Myocyte (in vitro differentiated cells): ENCODE results near the gene UBE2J2. TPM values are rescaled to one million over a fixed set of nuclear protein-coding genes. Genes with fewer than 3 reads are reported as not detected.
A peak's percentile ranks its signal among the peaks of the same experiment; 100 is the strongest.

Experiments
- DNase-seq: peaks from one replicate; pipeline ENCODE4 v3.0.0-alpha.2; 2012; ENCODE audit warnings: low read depth
- total RNA-seq: library from RNA; depleted of rRNA; stranded (reverse); fragments of >200 nt; gene quantifications from 2 replicates; pipeline ENCODE4 v1.2.3, GENCODE V29; 2014

The UBE2J2 gene
- total RNA-seq, 1 donor from 2014 or later = 52.2 TPM

DNA sequence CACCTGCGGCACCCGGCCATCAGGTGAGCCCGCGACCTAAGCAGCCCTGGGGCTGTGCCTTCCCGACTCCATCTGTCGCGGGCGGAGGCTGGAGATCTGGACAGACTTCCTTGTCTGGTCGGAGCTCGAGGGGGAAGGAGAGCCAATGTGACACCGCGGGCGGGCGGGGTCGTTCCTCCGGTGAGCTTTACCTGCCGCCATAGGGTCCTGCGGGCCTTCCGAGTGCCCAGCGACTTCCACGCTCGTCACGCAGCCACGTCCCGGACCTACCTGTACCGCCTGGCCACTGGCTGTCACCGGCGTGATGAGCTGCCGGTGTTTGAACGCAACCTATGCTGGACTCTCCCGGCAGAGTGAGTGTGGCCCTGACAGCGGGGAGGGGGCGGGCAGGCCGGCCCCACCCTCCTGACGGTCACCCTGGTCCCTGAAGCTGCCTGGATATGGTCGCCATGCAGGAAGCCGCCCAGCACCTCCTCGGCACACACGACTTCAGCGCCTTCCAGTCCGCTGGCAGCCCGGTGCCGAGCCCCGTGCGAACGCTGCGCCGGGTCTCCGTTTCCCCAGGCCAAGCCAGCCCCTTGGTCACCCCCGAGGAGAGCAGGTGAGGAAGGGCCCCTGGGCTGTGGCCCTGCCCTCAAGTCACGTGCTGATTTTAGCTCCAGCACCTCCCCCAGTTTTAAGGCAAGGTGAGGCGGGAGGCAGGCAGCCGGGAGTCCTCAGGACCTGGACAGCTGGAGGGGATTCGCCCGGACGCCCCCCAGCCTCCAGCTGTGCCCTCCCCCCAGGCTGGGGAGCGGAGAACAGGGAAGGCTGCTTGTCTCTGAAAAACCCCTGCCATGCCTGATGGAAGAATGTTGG lies 35.8 kb upstream of the UBE2J2 start:
- DNase-seq = no peak

DNA sequence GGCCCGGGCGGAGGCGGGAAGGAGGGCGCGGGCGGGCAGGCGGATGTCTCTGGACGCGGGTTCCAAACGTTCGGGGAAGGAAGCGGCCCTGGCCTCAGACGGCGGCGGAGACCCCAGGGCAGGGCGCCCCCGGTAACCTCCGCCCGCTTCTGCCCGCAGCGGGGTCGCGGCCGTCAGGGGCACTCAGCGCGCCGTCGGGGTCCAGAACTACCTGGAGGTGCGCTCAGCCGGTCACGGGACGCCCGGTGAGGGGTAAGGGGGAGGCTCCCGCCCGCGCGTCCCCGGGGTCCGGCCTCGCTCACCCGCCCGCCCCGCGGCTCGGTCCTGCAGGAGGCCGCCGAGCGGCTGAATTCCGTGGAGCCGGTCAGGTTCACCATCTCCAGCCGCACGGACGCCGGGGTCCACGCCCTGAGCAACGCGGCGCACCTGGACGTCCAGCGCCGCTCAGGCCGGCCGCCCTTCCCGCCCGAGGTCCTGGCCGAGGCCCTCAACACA lies 35.1 kb upstream of the UBE2J2 start:
- no peak for DNase-seq

DNA sequence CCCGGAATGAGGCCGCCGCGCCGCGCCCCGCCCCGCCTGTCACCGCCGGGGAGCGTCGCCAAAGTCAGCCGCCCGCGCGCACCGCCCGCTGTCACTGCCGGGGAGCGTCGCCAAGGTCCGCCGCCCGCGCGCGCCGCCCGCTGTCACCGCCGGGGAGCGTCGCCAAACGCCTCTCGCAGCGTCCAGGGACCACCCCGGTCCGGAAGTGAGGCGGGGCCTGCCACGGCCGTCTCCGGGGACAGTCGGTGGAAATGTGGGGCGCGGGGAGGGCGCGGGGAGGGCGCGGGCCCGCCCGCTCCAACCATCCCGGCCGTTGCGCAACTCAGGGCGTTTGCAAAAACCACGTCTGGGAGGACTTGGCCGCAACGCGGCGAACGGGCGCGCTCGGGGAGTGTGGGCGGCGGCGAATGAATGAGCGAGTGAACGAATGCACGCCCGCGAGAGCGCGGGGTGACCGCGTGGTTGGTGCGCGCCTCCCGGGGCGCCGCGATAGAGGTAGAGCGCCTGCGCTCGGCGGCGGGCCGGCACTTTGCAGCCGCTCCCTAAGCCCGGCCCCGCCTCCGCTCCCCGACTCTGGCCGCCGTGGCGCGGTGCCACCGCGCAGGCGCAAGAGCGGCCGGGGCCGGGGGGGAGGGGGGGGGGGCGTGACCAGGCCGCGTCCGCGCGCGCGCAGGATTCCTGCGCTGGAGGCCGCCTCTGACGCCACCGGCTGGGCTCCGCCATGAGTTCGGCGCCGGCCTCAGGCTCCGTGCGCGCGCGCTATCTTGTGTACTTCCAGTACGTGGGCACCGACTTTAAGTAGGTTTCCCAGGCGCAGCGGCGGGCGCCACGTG lies 34.5 kb upstream of the UBE2J2 start, which contains the start of the genes ACAP3 and PUSL1:
ACAP3 (minus strand) TSS at position 8 of the 833 bp plus-strand sequence. CDS start 115 bp downstream, outside the sequence.
PUSL1 (plus strand) TSS at position 675 of the 833 bp plus-strand sequence; CDS start at position 722, 47 bp downstream.
- DNase-seq = peak; percentile 90

DNA sequence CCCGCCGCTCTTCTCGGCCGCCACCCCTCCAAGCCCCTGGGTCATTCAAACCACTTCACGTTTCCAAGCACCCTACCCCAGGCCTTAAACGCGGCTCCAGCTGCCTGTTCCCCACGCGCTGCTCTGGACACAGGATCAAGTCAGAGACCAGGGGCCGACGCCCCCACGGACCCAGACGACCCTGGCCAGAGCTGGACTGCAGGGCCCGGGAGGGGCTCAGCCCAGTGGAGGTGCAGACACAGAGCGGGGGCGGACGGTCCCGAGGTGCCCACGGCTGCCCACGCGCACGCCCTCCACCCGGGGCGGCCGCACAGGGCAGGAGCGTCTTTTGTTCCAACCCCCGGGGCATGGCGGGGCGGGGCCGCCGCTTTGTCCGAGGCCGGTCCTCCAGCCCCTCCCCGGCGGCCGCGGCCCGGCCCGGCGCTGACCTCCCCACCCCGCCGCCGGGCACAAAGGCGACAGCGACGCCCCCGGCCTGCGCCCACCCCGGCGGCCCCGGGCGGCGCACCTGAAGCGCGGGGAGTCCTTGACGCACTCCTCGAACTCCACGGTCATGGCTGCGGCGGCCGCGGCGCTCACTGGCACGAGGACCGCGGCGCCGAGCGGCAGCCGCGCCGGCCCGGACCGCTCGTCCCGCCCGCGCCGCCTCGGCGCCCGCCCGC lies 33.7 kb upstream of the UBE2J2 start:
- peak; percentile 35 for DNase-seq

DNA sequence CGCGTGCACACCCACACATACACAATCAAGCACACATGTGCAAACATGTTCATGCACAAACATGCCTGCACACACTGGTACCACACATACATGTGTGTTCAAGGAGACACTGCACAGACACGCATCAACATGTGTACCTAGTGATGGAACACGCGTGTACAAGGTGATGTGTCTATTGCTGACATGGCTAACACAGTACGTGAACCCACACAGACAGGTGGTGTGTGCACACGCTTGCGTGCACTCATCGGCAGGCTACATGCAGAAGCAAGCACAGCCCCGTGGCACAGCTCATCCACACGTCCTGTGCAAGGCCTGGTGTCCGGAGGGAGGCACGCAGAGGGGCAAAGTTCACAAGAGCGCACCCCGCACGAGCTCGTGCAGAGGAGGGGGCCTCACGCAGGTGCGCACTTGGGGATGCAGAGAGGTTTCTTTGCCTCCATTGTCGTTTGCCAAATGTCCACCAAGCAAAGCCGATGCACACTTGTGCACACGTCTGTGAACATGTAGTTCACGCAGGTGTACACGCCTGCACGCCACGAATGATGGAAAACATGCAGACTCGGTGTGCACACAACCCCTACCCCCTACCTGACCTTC lies 33.1 kb upstream of the UBE2J2 start:
- DNase-seq = no peak

DNA sequence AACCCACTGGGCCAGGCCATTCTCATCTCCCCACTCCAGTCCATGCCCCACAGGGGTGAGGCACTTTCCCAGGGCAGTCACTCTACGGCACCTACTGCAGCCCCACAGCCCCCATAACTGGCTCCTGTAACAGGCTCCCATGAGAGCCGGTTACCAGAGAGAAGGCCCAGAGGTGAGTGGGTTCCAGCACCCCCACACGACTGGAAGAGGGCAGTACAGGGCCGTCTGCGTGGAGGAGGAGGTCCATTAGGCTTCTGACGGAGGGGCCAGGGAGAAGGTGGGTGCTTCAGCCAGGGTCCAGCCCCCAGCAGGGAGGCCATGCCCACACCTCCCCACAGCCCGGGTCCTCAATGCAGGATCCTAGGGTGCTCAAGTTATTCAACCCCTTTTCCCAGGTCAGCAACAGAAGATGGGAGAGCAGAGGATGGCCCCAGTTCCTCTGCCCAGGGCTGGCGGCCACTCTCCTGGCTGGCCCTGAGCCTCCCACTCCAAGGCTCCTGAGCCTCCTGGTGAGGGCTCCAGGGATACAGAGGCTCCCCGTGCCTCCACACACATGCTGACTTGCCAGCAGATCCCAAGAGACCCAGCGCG lies 32.5 kb upstream of the UBE2J2 start:
- DNase-seq = peak; percentile 51

DNA sequence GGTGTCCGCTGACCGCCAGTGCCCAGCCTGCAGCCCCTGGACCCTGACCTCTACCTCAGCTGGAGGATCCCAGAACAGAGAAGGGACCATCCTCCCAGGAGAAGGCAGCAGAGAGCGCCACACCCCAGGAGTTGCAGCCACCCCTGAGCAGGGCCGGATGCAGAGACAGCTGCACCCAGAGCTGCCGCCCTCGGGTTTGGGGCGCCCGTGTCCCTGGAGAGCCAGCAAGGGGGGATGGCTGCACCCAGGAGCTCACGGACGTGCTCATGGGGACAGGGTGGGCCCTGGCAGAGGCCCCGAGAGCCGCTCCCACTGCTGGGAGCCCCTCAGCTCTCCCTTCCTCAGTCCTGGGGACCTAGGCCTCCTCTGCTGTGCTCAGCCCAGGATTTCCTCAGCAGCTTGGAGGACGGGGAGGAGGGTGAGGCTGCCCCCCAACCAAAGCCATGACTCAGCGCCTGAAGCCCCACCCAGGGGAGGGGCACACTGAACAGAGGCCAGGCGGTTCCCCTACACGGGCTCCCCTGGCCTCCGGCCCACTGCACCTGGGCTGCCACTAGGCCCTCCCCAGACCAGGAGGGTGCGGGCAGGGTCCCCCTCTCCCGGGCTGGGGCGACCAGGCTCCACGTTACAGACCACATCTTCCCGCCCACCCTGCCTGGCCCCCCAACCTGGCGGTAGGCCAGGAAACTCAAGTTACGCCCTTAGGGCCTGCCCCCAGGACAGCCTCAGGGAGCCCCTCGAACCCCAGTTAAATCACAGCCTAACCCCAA lies 31.8 kb upstream of the UBE2J2 start:
- DNase-seq = peak; percentile 77

DNA sequence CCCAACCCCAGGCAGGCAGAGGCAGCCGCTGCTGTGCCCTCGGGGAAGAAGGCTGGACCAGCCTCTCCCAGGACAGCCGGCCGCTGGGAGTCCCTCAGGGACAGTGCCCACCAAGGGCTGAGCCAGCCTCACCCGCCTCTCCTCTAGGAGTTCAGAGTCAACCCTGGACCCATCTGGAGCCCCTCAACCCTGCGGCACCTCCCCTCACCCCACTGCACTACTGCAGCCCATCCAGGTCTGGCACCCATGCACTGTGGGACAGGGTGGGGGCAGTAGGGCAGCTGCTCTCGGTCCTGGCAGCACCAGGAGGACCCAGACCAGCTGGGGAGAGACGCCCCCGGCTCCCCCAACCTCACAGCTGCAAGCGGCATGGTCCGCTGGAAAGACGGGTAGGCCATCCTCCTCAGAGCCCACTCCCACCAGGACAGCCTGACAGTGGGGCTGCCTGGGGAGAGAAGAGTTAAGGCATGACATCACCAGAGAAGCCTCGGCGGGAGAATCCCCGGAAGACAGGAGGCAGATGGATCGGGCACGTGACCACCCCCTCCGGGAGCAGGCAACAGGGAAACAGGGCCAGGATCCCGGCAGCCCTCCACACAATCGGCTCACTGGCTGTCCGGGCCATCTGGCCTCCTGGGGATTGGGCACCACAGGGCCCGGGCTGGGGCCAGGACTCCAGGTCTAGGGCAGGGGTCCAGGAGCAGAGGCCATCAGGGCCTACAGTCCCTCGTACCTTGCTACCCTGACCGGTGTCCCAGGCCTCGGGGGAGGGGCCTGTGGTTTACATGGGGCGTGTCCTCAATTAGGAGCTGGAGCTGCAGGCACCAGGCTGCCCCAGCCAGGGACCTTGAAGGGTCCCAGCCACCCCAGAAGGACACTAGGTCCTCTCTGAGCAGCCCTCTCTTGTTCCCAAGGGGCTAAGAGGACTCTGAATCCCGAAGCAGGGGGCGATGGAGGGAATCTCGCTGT lies 31.0 kb upstream of the UBE2J2 start:
- DNase-seq = peak; percentile 86

DNA sequence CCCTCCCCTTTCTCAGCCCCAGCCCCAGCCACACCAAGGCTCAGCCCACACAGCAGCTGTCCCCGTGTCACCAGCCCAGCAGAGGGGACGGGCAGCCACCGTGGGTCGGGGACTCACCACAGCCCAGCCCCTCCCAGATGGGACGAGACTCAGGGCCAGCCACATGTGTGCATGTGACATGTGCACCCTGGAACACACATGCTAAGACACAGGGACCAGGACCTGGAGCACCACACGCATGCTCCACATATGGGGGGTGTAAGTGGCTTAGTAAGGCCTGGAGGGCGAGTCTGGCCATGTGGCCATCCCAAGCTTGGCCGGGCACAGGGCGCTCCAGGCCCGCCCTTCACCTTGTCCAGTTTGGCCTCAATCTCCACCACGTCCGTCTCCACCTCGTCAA lies 30.1 kb upstream of the UBE2J2 start:
- DNase-seq = peak; percentile 47

DNA sequence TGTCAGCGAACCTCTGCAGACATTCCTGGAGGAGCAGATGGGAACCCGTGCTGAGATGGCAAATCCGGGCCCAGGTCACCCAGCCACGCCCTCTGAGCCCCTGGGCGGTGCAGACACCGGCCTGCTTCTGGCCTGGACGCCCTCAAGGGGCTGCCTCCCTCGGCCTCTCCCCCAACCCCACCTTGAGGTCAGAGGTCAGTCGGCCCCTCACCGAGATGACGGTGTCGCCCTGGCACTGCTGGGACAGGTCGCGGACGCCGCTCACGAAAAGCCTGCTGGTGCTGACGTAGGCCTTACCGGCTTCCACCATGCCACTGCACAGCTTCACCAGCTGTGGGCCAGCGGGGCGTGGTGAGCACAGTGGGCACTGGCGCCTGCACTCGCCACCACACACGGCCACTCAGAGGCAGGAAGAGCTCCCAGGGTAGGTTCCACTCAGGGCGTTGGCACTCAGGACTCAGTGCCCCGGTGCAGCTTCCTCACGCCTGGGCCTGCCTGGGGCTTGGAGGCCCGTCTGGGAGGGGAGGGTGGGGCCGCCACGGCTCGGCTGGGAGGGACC lies 29.4 kb upstream of the UBE2J2 start:
- peak; percentile 29 for DNase-seq

DNA sequence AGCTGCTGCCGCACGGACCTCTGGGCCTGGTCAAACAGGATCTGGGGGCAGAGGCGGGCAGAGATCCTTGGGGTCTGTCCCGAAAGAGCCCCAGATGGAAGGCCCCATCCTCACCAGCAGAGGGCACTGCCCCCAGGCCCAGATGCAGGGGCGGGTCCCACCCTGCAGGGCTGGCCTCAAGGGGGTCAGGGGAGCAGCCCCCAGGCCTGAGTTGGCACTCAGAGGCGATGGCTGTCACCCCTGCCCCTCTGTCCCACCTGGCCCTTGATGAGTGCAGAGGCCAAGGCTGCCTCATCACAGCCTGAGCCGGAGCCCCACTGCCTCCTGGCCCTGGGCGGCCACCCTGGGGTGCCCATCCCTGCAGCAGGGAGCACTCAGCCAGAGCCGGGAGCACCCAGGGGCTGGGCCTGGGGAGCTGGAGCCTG lies 28.4 kb upstream of the UBE2J2 start:
- no peak for DNase-seq

DNA sequence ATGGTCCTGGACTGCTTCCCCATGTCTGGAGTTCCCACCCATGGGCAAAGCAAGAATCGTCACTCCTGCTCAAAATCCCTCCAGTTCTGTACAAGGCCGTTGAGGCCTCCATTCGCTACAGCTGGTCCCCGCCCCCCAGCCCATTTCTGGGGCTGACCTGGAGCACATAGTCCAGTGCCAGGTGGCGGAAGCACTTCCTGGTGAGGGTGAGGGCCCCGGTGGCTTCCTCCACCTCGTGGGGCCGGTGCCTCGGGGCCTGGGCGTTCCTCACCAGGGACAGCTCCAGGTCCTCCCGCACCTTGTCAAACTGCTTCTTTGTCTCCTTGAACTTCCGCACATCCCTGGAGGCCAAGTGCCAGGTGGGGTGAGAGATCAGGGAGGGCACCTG lies 26.7 kb upstream of the UBE2J2 start:
- no peak for DNase-seq

DNA sequence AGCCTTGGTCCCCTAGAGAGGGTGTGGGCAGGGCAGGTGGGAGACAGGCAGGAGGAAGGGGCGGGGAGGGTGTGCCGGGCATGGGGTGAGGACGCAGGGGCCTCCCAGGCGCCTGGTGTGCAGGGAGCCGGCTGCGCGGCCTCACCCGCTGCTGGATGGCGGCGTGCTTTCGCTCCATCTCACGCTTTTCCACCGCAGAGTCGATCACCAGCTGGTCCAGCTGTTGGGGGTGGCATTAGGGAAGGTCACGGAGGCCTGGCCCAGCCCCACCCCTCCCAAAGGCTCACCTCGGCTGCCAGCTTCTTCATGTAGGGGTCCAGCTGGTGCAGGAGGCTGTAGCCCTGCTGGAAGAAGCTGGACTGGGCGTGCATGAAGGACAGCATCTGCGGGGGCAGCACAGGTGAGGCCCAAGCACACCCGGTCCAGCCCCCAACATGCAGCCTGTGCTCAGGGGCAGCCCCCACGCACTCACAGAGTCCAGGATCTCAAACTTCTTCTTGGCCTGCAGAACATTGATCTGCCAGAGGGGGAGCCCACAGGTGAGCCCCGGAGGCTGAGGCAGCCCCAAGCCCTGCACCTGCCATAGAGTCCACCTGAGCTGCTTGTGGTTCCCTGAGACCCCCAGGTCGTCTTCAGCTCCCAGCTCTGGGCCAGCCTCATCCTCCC lies 26.2 kb upstream of the UBE2J2 start:
- no peak for DNase-seq

DNA sequence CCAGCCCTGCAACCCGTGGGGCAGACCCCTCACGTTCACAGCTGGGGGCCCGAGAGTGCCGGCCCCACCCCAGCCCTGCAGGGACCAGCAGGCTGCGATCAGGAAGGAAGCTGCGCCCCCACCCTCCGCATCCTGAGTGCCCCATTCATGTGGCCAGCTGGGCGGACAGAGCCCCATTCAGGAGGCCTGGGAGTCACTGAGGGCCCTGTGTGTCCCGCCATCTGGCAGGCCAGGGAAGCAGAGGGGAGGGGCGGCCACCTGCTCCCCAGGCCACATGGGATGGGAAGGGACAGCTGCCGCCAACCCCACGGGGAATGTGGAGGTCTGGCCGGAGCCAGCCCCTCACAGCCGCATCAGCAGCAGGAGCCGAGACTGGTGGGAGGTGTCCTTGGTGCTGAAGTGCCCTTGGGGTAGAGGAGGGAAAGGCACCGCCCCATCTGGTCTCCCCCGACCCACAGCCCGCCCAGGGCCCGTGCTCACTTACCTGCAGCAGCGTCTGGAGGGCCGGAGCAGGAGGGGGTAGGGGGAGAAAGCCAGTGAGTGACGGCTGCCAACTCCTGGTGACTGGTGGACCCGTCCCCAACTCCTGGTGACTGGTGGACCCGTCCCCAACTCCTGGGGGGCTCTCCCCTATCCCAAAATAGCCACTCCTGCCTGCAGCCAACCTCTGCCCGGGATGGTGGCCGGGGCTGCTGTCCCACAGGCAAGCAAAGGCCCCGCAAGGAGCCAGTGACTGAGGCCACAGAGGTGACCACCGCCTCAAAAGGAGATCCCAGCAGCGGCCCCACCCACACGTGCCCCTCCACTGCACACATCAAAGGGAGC lies 25.4 kb upstream of the UBE2J2 start:
- DNase-seq = peak; percentile 95

DNA sequence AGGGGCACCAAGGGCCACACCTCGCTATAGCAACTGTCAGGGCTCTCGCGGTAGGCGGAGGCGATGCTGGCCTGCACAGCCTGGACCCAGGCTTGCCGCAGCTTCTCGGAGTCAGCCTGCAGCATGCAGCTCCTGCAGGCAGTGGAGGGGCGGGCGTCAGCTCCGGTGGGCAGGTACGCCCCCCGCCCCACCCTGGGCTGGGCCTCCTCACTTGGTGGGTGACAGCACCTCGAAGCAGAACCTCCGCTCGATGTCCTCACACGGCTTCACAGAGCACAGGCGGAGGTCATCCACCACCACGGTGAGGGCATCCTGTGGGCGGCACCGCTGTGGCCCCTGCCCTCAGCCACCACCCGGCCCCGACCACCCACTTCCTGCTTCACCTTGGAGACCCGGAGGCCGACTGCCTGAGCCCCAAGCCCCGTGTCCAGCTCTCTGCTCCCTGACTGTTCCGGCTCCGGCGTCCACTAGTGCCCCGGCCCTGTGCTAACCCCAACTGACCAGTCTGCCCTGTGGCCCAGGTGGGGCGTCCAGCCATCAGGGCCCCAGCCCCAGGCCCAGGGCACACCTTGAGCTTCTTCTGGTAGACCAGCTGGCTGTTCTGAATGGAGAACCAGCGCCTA lies 24.3 kb upstream of the UBE2J2 start:
- no peak for DNase-seq
